HPDE6-E6E7 (cell line): Measurements from ENCODE around the gene CENPQ.
"Not testable (repeated sequence)": the region's sequence is repeated elsewhere in the genome, so short reads cannot be mapped to it uniquely, and the experiment has no call there.

Experiments
- DNase-seq: peaks from one replicate; pipeline ENCODE4 v3.0.0; 2011; ENCODE audit warnings: missing footprints; ENCODE audit errors: extremely low spot score

CENPQ gene, protein sequence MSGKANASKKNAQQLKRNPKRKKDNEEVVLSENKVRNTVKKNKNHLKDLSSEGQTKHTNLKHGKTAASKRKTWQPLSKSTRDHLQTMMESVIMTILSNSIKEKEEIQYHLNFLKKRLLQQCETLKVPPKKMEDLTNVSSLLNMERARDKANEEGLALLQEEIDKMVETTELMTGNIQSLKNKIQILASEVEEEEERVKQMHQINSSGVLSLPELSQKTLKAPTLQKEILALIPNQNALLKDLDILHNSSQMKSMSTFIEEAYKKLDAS

DNA sequence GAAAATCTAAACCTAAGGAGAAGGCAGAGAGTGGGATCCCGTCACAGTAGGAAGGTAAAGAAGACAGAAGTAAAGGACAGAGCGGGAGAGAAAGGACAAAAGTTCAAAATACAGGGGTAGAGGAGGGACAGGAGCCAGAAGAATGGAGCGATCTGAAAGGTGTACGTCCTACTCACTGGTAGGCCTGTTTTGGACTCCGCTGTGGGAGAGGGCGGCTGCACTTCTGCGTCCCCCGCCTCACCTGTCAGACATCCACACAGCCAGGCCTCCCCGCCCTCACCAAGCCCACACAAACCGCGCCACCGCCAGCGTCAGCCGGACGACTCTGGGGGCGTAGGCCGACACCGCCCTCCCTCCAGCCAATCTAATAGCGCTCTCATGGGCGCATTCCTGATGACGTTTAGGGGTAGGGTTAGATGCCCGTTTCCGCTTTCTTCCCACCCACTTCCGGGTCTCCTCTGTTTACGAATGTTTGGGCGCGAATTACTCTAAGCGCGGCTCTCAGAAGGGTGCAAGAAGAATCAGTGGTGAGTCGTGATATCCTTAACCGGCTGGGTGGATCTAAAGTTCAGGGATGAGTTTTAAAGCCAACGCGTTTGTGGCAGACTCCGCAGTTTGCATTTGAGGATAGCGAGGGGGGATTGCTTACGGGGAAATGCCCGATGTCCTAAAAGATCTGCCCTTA is at the start of gene CENPQ, which contains the start of gene MMUT:
TSS of gene CENPQ (plus strand) at position 444 of the 685 bp plus-strand sequence. CDS start 6,807 bp downstream, outside the sequence.
TSS of gene MMUT (minus strand) at position 327 of the 685 bp plus-strand sequence. CDS start 3,787 bp downstream, outside the sequence.
- peak; percentile 93 for DNase-seq

DNA sequence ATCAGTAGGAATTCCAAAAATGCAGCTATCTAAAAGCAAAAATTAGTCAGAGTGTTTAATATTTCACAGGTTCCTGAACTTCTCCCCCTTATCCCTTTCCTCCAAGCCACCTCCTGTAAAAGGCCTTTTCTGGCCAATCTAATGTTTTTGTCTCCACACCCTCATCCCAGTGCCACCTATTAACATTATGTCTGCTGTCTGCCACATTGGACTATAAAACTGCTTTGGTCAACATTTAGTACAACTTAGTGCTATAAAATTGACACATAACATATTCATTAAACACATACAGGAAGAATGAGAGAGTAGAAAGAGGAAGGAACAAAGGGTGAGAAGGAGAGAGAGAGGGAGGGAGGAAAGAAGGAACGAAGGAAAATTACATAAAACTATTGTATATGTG is 47.8 kb upstream of the CENPQ start:
- no peak for DNase-seq

DNA sequence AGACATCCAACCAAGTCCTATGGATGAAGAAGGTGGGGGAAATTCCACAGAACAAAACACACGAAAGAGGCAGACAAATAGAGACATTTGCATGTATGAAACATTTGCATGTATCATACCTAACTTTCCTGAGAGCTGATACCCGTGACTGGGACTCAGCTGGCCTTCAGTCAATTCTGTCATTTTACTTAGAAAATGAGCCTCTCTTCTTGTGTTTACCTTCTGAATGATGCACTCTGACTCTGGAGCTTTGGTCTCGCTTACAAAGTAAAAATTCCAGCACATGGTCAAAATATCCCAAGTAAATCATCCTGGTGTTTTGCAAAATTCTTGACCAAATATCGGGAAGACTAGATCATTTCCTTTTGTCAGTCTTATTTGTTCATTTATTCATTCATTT is 47.0 kb upstream of the CENPQ start:
- no peak for DNase-seq

DNA sequence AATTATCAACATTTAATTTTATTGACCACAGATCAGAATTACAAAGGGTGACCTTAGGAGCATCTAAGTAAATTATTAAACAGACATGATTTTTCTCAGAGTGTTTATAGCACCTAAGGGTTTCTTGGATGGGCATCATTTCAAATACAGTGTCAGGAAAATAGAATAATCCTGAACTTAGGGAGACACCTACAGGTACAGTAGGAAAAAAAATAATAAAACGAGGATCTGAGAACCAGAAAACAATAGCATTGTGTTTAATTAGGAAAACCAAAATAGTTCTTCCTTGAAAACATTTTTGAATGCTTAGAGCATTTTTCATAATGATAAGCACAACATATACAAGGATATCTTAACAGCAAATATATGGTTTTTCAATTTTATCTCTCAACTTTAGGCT is 39.4 kb upstream of the CENPQ start:
- peak; percentile 9 for DNase-seq

DNA sequence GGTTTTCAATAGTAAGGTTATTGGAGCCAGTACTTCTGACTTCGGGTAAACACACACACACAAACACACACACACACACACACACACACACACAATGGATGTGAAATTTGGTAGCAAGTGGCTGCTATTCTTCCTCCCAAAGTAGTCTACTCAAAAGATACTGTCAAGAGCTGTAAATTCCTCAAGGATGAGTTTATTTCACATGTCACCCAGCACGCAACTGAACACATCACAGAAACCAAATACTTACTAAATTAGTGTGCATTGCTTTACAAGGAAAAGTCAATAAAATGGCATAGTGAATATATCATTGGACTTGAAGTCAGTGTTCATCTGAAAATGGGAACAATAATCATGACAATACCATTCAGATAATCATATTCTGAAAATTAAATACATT is 33.0 kb upstream of the CENPQ start:
- no peak for DNase-seq

DNA sequence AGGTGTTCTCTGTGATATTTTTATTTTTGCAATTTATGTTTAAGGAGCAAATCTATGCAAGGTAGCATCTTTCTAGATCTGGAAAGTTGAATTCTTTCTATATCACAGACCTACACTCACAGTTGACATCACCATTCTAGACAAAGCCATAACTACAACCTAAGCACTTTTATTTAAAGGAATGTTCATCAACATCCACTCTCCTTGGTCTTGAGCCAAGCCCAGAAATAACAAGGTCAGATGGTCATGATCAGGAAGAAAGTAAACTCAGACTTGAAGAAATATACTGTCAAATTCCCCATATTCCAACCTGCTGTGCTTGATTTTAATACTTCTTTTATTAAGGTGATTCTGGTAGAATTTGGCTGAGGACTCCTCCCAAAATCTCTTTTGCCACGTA is 32.3 kb upstream of the CENPQ start:
- no peak for DNase-seq

DNA sequence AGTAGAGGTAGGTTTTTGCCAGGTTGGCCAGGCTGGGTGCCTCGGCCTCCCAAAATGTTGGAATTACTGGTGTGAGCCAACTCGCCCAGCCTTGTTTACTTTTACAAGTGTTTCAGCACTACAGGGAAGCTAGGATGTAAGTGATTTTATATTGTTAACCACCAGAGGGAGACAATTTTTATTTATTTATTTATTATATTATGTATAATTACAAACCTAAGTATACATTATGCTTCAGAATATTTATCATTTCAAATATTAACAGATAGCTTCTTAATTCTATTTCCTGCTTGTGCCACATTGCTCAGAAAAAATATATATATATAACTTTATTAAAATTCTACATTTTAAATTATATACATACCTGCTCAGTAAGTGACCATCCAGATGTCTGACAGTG is 9.9 kb upstream of the CENPQ start:
- DNase-seq, result peak; percentile 2

DNA sequence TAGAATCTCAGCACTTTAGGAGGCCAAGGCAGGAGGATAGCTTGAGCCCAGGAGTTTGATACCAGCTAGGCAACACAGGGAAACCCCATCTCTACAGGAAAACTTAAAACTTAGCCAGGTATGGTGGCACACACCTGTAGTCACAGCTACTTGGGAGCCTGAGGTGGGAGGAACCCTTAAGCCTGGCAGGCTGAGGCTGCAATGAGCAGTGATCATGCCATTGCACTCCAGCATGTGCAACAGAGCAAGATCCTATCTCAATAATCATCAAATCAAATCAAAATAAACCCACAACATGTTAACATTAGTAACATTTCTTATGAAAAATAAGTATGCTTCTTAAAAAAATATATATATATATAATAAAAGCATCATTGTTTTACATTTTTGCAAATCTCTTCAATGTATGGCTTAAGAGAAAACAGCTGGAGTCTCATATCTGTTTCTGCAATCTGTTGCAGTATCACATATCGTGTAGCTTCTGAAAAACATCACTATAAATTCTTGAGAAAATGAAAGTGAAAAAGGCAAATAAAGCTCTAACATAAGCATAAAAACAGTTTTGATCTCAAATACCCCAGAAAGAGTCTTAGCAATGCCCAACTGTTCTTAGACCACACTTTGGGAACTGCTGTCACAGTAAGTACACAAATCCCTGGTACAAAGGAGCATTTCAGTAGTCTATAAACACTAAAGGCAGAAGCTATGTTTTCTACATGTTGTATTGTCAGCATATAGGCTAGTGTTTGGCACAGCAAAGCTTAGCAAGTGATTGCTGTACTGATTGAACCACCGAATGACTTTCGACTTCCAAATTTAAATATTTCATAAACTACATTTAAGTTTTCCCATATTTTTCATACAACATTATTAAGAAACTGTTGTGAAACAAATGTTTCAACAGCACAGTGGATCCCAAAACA is 8.1 kb upstream of the CENPQ start:
- DNase-seq, result no peak

DNA sequence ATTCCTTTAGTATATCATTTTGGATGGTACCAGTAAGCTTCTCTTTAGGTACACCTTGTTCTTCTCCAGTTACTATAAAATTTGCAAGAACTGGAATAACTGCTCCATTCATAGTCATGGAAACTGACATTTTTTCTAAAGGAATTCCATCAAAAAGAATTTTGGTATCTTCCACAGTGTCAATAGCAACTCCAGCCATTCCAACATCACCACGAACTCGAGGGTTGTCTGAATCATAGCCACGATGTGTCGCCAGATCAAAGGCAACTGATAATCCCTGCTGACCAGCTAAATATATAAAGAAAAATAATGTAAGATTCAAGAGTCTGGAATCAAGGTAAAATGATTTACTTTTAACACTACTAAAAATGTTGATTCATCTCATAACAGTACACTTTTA is 5.4 kb upstream of the CENPQ start:
- no peak for DNase-seq

DNA sequence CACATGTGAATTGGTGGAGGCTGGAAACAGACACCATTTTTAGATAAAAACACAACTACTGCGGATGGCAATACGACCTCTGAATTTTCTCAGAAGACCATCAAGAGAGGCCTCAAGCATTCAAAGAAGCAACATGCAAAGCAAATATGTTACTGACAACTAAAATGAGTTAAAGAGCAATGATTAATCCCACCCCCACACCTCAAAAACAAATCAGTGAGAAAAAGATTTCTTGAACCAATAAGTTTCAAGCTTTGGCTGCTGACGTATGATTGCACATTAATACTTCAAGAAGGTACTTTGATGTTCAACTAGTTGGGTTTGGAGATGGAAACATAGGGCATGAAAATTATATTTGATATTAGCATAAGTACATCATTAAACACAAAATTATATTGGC is 1.1 kb upstream of the CENPQ start:
- no peak for DNase-seq

DNA sequence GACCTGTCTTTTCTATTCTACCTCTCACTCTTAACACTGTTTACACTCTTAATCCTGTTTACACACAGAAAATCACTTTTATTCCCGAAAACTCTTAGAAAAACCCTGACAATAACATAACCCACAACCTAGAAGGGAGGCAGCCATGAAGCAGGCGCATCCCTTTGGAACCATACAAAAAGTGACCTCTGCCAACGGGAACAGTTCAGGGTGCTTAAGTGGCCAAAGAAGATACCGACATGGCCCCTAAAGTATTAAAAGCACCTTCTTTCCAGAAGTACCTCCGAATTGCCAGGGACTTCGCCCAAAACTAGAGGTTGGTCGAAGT is 607 bp upstream of the CENPQ start:
- DNase-seq, result peak; percentile 2

DNA sequence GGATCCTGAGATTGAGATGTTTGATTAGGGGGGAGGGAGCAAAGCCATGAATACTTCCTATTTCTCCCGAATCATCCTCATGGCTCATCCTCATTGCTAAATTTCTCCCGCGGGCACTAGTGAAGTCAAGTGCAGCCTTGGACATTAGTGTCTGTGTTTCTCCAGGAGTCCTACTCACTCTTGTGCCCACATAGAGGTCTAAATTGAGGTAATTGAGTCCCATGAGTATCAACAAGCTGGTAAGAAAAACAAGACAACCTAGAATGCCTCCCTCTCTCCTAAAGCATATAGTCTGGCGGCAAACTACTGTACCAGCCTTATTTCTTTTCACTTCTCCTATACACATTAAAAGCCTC is 420 bp downstream of the CENPQ start:
- DNase-seq, result peak; percentile 10

DNA sequence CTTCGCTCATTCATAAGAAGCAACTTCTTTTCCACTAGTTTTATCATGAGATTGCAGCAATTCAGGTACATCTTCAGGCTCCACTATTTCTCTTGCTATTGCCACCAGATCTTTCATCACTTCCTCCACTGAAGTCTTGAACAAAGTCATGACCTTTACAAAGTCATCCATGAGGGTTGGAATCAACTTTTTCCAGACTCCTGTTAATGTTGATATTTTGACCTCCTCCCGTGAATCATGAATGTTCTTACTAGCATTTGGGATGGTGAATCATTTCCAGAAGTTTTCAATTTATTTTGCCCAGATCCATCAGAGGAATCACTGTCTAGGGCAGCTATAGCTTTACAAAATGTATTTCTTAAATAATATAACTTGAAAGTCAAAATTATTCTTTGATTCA is 1.5 kb downstream of the CENPQ start:
- DNase-seq, result no peak

DNA sequence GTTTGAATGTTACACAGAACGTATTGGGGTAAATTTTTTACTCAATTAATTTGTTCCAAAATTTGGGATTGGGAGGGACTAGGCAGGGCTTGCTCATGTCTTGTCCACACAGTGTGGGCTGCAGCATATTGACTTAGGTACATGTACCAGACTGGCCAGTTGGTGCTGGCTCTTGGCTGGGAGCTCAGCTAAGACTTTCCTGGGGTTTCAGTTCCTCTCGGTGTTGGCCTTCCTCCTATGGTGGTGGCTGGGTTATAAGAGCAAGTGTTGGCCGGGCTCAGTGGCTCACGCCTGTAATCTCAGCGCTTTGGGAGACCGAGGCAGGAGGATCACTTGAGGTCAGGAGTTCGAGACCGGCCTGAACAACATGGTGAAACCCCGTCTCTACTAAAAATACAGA is 4.9 kb downstream of the CENPQ start:
- no peak for DNase-seq

DNA sequence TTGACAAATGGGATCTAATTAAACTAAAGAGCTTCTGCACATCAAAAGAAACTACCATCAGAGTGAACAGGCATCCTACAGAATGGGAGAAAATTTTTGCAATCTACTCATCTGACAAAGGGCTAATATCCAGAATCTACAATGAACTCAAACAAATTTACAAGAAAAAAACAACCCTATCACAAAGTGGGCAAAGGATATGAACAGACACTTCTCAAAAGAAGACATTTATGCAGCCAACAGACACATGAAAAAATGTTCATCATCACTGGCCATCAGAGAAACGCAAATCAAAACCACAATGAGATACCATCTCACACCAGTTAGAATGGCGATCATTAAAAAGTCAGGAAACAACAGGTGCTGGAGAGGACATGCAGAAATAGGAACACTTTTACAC is 13.4 kb downstream of the CENPQ start:
- not testable (repeated sequence) for DNase-seq

DNA sequence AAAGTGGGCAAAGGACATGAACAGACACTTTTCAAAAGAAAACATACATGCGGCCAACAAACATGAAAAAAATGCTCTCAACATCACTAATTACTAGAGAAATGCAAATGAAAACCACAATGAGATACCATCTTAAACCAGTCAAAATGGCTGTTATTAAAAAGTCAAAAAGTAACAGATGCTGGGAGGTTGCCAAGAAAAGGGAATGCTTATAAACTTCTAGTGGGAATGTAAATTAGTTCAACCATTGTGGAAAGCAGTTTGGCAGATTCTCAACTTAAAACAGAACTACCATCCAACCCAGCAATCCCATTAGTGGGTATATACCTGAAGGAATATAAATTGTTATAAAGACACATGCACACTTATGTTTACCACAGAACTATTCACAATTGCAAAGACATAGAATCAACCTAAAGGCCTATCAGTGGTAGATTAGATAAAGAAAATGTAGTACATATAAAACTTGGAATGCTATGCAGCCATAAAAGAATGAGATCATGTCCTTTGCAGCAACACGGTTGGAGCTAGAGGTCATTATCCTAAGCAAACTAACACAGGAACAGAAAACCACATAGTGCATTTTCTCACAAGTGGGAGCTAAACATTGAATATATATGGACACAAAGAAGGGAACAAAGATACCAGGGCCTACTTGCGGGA is 16.3 kb downstream of the CENPQ start:
- no peak for DNase-seq

DNA sequence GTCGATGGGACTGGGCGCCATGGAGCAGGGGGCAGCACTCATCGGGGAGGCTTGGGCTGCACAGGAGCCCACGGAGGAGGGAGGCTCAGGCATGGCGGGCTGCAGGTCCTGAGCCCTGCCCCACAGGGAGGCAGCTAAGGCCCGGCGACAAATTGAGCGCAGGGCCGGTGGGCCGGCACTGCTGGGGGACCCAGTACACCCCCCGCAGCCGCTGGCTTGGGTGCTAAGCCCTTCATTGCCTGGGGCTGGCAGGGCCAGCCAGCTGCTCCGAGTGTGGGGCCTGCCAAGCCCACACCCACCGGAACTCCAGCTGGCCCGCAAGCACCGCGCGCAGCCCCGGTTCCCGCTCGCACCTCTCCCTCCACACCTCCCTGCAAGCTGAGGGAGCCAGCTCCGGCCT is 18.7 kb downstream of the CENPQ start:
- DNase-seq, result not testable (repeated sequence)

DNA sequence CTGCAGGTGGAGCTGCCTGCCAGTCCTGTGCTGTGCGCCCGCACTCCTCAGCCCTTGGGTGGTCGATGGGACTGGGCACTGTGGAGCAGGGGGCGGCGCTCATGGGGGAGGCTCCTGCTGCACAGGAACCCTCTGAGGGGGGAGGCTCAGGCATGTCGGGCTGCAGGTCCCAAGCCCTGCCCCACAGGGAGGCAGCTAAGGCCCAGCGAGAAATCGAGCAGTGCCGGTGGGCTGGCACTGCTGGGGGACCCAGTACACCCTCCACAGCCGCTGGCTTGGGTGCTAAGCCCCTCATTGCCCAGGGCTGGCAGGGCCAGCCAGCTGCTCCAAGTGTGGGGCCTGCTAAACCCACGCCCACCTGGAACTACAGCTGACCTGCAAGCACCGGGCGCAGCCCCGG is 20.2 kb downstream of the CENPQ start:
- DNase-seq, result not testable (repeated sequence)

DNA sequence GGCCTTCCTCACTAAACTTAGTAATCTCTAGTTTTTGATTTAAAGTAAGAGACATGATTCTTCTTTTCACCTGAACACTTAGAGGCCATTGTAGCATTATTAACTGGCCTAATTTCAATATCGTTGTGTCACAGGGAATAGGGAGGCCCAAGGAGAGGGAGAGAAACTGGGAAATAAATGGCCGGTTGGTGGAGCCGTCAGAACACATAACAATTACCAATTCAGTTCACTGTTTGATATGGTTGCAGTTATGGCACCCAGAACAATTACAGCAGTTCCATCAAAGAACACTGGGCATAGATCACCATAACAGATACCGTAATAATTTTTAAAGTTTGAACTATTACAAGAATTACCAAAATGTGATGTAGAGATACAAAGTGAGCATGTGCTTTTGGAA is 27.5 kb downstream of the CENPQ start:
- DNase-seq, result no peak

DNA sequence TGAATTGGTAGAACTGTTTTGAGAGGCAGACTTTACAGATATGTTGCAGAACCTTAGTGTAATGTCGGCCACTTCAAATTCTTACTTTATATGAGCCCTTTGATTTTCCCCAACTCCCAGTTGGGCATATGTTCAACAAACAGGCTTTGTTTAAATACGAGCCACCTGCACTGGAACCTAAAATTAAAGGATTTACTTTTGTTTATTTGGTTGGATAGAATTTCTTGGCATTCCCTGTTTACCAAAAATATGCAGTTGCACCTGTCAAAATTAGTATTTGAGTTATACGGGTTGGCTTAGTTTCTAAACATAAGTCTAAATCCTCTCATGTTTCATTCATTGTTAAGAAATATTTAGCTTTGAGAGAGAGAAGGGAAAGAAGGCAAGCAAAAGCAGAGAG is 34.1 kb downstream of the CENPQ start:
- DNase-seq, result no peak

DNA sequence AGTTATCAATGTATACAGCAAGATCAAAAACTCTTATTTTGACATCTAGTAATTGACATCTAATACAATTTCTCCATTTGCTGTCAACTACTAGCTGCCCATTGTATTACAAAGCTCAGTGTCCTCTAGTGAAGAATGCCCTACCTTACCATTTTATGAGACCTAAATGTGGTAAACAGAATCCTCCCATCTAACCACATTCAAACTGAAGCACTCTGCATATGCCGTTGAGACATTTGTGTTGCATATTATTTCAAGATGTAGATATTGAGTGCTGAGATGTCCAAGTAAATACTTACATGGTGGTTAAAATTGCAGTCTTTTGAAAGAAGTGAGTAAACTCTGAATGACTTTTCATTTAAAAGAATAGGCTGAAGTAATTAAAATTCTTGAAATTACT is 36.0 kb downstream of the CENPQ start:
- DNase-seq, result no peak

DNA sequence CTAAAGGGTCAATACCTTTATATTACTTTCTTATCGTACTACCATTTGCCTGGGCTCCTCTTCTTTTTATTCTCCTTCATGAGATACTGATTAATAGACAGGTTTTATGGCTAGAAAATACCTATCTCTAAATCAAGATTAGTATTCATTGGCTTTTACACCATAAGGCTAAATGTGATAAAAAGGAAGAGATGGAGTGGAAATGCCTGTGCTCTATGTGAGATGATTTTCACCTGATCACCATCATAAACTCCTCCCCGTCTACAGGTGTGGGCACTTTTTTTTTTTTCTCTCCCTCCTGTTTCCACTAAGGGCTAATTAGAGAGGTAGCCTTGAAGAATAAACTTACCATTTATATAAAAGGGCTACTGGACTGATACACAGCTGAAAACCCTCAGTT is 36.5 kb downstream of the CENPQ start, which contains the start of gene GLYATL3:
TSS of gene GLYATL3 (plus strand) at position 301 of the 400 bp plus-strand sequence. CDS start 12,068 bp downstream, outside the sequence.
- no peak for DNase-seq
